ENCODE results near the gene COMMD2.

Gene COMMD2

DNA sequence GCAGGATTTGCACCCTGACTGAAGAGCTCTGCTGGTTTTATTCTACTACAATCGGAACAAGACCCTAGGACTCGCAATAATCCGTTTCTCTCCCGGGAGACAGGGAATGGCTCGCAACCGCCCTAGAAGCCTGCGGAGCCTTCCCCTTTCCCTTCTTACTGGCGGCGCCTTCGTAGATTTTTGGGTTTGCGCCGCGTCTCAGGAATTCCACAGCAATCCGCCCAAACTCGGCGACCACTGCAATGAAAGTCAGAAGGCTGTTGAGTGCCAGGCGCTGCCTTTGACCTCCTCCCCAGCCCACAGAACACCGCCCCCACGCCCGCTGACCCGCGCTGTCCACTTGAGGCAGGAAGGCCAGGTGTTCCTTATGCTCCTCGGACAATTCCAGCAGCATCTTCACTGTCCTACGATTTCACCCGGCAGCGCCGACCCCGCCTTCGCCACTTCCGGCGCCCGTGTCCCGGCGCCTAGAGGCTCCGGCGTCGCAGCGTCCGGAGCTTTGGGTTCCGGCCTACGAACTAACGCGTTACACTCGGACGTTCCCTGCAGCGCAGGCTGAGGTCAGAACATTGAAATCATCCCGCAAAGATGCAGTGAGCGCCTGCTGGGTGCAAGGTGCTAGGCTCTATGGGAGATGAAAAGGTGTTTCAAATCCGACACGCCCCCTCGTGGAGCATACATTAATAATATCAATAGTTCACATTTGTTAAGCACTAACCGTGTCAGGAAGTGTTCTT is at the start of gene COMMD2:
Gene COMMD2 (minus strand): TSS at position 439 of the 737 bp plus-strand sequence. CDS start 45 bp downstream, at position 394.
- peak; percentile 56 for DNase-seq (ENCODE audit: low read depth)
- TF ChIP-seq CTCF (IDR thresholded peaks at IDR 0.05; ENCODE audit: low read depth, low read length, missing control alignments), result peak; percentile 37

DNA sequence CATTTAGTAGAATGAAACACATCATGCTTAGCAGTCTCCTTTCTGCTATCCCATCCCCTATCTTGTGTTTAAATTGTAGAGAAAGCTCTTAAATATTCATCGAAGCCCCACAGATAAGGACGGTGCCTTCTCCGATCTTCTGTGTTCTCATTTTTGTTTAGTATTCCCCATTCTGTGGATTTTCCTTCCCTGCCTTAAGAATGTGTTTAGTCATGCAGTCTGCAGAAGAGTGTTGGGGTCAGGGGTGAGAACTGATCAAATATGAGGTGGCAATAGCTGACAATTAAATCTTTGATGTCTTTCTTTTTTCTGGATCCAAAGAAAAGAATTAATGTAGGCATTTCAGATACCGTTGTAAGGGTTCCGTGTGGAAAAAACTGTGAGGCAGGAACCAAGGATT is 49.4 kb upstream of the COMMD2 start:
- no peak overlapping the region for H3K4me3 ChIP-seq (ENCODE audit: low read depth, low read length)
- DNase-seq (ENCODE audit: low read depth), result no peak
- in situ Hi-C loops (cut with HindIII; ENCODE audit: low sequenced_read_pairs), result no loop called here
- TF ChIP-seq CTCF (IDR thresholded peaks at IDR 0.05; ENCODE audit: low read depth, low read length, missing control alignments), result no peak

More for the DNA sequence above, at the start of gene COMMD2:
- H3K4me3 ChIP-seq (ENCODE audit: low read depth, low read length), result peak within 1 kb of the TSS; percentile 81
- in situ Hi-C loops (cut with HindIII; ENCODE audit: low sequenced_read_pairs), result no loop called here

GRCh38 chr3:149801195-149801594 is 48.9 kb upstream of the COMMD2 start:
- in situ Hi-C loops (cut with HindIII; ENCODE audit: low sequenced_read_pairs), result no loop called here
- no peak for TF ChIP-seq CTCF (IDR thresholded peaks at IDR 0.05; ENCODE audit: low read depth, low read length, missing control alignments)
- DNase-seq (ENCODE audit: low read depth), result no peak
- no peak overlapping the region for H3K4me3 ChIP-seq (ENCODE audit: low read depth, low read length)

DNA sequence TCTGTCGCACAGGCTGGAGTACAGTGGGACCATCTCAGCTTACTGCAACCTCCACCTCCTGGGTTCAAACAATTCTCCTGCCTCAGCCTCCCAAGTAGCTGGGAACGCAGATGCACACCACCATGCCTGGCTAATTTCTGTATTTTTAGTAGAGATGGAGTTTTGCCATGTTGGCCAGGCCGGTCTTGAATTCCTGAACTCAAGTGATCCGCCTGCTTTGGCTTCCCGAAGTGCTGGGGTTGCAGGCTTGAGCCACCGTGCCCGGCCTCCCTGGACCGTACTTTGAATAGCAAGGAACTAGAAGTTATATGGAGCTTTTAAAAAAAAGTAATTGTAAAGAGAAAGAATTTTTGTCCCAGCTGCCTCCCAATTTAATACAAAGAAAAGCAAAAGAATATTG is 48.4 kb upstream of the COMMD2 start:
- TF ChIP-seq CTCF (IDR thresholded peaks at IDR 0.05; ENCODE audit: low read depth, low read length, missing control alignments), result no peak
- no peak for DNase-seq (ENCODE audit: low read depth)
- H3K4me3 ChIP-seq (ENCODE audit: low read depth, low read length), result no peak overlapping the region
- in situ Hi-C loops (cut with HindIII; ENCODE audit: low sequenced_read_pairs), result no loop called here

DNA sequence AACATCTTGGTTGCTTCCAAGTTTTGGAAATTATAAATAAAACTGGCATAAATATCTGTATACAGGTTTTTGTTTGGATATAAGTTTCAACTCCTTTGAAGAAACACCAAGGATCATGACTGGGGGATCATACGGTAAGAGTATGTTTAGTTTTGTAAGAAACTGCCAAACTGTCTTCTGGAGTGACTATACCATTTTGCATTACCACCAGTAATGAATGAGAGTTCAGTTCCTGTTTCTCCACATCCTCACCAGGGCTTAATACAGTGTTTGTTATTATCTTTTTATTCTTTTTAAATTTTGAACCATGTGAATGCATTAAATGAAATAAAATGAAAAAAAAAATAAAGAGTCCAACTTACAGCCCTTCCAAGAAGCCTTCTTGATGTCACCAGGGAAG is 43.7 kb upstream of the COMMD2 start:
- in situ Hi-C loops (cut with HindIII; ENCODE audit: low sequenced_read_pairs), result no loop called here
- TF ChIP-seq CTCF (IDR thresholded peaks at IDR 0.05; ENCODE audit: low read depth, low read length, missing control alignments), result no peak
- no peak for DNase-seq (ENCODE audit: low read depth)
- no peak overlapping the region for H3K4me3 ChIP-seq (ENCODE audit: low read depth, low read length)

DNA sequence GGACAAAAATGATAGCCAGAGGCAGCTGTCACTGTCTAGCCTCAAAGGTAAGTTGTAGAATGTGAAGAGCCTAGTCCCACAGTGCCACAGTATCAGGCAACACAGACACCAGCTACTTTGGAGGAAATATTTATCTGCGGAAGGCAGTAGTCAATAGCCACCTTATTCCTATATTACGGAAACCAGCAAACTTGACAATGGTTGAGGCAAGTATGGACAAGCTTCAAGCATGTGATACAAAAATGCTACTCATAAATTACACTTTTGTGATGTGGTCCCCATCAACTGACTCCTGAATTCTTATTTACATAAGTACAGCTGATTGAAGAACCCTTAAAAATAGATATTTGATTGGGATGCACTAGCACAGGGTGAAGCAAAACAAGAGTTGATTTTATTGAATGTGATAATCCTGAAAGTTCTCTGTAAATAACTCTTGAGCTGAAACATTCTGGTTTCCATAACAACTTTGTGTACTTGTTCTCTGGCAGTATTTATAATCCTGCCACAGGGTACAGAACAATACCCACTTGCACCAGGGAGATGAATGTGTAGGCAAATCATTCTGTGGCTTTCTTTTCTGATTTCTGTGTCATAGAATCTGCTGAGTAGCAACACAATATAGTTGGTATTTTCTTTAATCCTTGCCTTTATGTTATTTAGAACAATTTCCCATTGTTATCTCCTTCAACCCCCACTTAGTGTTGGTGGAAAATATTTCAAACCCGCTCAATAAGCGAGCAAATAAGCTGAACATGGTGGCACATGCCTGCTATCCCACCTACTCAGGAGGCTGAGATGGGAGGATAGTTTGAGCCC is 40.4 kb upstream of the COMMD2 start, which contains the start of gene ANKUB1:
Gene ANKUB1 (minus strand): TSS at position 103 of the 819 bp plus-strand sequence. CDS start 188 bp downstream, outside the sequence.
- H3K4me3 ChIP-seq (ENCODE audit: low read depth, low read length), result no peak within 1 kb of the TSS
- in situ Hi-C loops (cut with HindIII; ENCODE audit: low sequenced_read_pairs), result no loop called here
- TF ChIP-seq CTCF (IDR thresholded peaks at IDR 0.05; ENCODE audit: low read depth, low read length, missing control alignments), result no peak
- no peak for DNase-seq (ENCODE audit: low read depth)
